Activated T-cell treated with anti-CD3 and anti-CD28 coated beads, Interleukin-2, amount 50 U/mL, for 72 hours (primary cell): Measurements from ENCODE around the gene MIS18BP1. TPM values are rescaled to one million over a fixed set of nuclear protein-coding genes. Genes with fewer than 3 reads are reported as not detected.
"Not testable (repeated sequence)": the region's sequence is repeated elsewhere in the genome, so short reads cannot be mapped to it uniquely, and the experiment has no call there.

ENCODE experiments used
- ATAC-seq, 2 donors: fragments of 150-1000 bp; cut with Tn5 transposase; replicated peaks in 1 of 2; 2 replicates each; pipeline ENCODE4 v1.10.0; 2021; ENCODE audit warnings: moderate library complexity in 2 of 2, mild to moderate bottlenecking in 1 of 2
- DNase-seq, 2 donors: peaks; one replicate each; pipeline ENCODE4 v3.0.0; 2021 to 2022; ENCODE audit warnings: mixed read lengths in 1 of 2
- H3K27ac Mint-ChIP-seq: one replicate; pipeline ENCODE4 v1.8.0; 2022; ENCODE audit warnings: mild to moderate bottlenecking, moderate library complexity, mixed read lengths
- H3K27me3 Mint-ChIP-seq: one replicate; pipeline ENCODE4 v1.8.0; 2022; ENCODE audit warnings: low read depth, mixed read lengths
- H3K36me3 Mint-ChIP-seq, 2 donors: one replicate each; pipeline ENCODE4 v1.8.0; 2022; ENCODE audit warnings: mixed read lengths in 2 of 2, mild to moderate bottlenecking in 1 of 2; ENCODE audit not compliant: insufficient read depth in 2 of 2
- H3K4me1 Mint-ChIP-seq: one replicate; pipeline ENCODE4 v1.8.0; 2022; ENCODE audit warnings: low read depth, mixed read lengths
- H3K4me3 Mint-ChIP-seq, 2 donors: one replicate each; pipeline ENCODE4 v1.8.0; 2022; ENCODE audit warnings: mild to moderate bottlenecking in 2 of 2, mixed read lengths in 2 of 2, moderate library complexity in 2 of 2
- H3K9me3 Mint-ChIP-seq, 2 donors: one replicate each; pipeline ENCODE4 v1.8.0; 2022; ENCODE audit warnings: mixed read lengths in 2 of 2
- total RNA-seq, 2 donors: library from RNA; stranded (reverse); gene quantifications; one replicate each; pipeline ENCODE4 v1.2.3, GENCODE V29; 2022

The MIS18BP1 gene
- total RNA-seq, 2 donors from 2014 or later, result 70.9 to 76.5 TPM

DNA sequence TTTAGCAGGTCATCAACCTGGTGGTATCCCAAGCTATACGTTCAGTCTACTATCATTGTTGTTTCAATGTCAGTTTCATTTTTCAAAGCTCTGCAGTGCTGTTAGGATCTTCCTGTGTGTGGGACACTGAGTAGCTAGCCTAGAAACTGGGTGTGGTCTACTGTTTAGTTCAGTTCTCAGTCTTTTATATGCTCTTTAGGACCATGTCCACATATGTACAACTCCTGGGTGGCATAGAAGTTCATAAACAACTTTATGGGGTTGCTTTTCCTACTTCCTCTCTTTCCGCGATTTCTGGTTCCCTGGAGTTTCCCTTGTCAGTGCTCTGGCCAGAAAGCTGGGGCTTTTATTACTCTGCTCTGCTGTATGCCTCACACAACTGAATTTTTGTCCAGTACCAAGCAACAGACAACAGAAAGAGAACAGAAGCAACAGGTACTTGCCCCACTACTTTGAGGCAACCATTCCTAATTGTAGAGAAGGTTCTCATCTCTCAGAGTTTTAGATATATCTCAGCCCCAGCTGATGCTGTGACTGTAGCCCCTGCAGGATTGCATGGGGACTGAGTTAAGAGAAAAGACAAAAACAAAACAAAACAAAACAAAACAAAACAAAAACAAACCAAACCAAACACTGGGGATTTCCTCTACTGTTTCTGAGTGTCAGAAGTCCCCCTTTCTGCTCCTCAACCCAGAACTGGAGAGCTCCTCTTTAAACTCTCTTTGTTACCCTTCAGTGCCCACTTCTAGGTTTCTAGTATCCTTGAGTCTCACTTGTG, 30.3 kb downstream of the MIS18BP1 start:
- Mint-ChIP-seq H3K4me1 (peaks cover 16% of the 10 kb centered on the region), H3K27me3 (no peaks in the 10 kb centered on the region), H3K4me3 (no peak overlapping the region), H3K27ac (peak overlapping the region; percentile 85), H3K9me3 (peaks cover 0 to 2% of the 10 kb centered on the region in 2 donors), H3K36me3 (peaks cover 13 to 35% of the 10 kb centered on the region in 2 donors)
- ATAC-seq (no peak), DNase-seq (no peak)

DNA sequence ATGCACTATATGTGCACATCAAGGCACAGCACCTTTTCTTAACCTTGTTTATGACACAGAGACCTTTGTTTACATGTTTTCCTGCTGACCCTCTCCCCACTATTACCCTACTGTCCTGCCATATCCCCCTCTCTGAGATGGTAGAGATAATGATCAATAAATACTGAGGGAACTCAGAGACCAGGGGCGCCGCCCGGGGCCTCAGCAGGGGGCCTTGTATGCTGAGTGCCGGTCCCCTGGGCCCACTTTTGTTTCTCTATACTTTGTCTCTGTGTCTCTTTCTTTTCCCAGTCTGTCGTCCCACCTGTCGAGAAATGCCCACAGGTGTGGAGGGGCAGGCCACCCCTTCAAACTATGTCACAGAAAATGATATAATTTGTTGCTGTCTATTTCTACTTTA, 38.7 kb downstream of the MIS18BP1 start:
- H3K9me3 Mint-ChIP-seq, H3K4me3 Mint-ChIP-seq, ATAC-seq, H3K27ac Mint-ChIP-seq, H3K4me1 Mint-ChIP-seq, H3K27me3 Mint-ChIP-seq, DNase-seq: not testable (repeated sequence)
- peaks cover 1 to 20% of the 10 kb centered on the region in 2 donors for H3K36me3 Mint-ChIP-seq

DNA sequence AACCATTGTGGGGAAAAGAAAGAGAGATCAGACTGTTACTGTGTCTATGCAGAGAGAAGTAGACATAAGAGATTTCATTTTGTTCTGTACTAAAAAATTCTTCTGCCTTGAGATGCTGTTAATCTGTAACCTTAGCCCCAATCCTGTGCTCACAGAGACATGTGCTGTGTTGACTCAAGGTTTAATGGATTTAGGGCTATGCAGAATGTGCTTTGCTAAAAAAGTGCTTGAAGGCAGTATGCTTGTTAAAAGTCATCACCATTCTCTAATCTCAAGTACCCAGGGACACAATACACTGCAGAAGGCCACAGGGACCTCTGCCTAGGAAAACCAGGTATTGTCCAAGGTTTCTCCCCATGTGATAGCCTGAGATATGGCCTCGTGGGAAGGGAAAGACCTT, 39.3 kb downstream of the MIS18BP1 start:
- H3K9me3 Mint-ChIP-seq, DNase-seq, H3K4me1 Mint-ChIP-seq, H3K4me3 Mint-ChIP-seq, ATAC-seq, H3K27ac Mint-ChIP-seq, H3K27me3 Mint-ChIP-seq: not testable (repeated sequence)
- H3K36me3 Mint-ChIP-seq, result peaks cover 1 to 20% of the 10 kb centered on the region in 2 donors

DNA sequence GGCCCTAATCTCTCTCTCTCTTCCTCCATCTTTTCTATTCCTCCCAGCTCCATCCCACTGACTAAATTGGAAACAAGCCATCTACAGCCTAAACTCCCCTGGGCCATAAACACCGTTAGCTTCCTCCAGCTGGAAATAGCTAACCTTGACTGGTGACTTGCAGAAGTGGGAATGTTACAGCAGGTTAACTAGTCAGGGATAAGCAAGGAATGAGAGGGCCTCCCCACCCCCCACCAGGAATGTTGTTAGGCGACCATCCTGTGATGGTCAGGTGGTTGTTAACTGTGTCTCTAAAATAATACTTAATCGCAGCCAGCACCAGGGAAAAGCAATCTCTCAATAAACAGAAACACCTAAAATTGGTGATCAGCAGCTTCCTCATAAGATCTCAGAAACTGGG, 40.8 kb downstream of the MIS18BP1 start:
- ATAC-seq (no peak), DNase-seq (no peak)
- H3K4me3 Mint-ChIP-seq, result no peak overlapping the region
- H3K4me1 Mint-ChIP-seq, result no peaks in the 10 kb centered on the region
- peaks cover 3 to 22% of the 10 kb centered on the region in 2 donors for H3K36me3 Mint-ChIP-seq
- no peaks in the 10 kb centered on the region for H3K27me3 Mint-ChIP-seq
- H3K27ac Mint-ChIP-seq, result no peak overlapping the region
- H3K9me3 Mint-ChIP-seq, result no peaks in the 10 kb centered on the region

DNA sequence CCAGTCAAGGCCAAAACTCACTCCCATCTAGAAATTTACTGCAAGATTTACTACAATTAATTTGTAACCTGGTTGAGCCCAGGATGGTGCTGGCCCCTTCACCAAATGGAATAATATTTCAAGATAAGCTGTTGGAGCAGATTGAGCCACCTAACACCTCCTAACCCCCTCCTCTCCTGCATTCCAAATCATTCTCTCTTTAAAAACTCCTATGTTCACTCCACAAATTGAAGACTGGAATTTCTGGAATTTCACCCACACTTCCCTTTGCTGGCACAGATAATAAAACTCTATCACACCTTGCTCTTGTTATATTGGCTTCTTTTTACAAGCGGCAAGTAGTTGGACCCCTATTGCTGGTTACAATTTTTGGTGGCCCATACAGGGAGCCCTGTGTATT, 41.7 kb downstream of the MIS18BP1 start:
- Mint-ChIP-seq H3K9me3 (no peaks in the 10 kb centered on the region), H3K4me3 (no peak overlapping the region), H3K36me3 (peaks cover 5 to 22% of the 10 kb centered on the region in 2 donors), H3K27me3 (no peaks in the 10 kb centered on the region), H3K4me1 (no peaks in the 10 kb centered on the region), H3K27ac (peak overlapping the region; percentile 49)
- ATAC-seq (no peak), DNase-seq (no peak)

DNA sequence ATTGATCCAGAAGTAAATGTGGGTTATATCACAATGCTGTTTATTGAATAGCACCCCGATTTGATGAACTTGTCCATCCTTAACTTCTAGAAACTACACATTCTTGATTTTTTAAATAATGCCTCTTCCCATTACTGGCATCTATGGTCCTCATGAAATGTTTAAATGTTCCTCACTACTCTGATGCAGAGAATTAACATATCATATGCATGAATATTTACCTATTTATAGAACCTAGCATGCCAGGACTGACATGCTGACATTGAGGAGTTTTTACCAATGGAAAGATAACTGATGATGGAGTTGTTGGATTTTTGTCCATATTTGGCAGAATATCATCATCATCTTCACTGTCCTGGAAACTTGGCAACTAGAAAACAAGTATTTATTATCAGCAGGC, 42.8 kb downstream of the MIS18BP1 start:
- DNase-seq (no peak), ATAC-seq (no peak)
- Mint-ChIP-seq H3K36me3 (peaks cover 7 to 28% of the 10 kb centered on the region in 2 donors), H3K27ac (no peak overlapping the region), H3K4me1 (no peaks in the 10 kb centered on the region), H3K27me3 (no peaks in the 10 kb centered on the region), H3K4me3 (no peak overlapping the region), H3K9me3 (no peaks in the 10 kb centered on the region)

DNA sequence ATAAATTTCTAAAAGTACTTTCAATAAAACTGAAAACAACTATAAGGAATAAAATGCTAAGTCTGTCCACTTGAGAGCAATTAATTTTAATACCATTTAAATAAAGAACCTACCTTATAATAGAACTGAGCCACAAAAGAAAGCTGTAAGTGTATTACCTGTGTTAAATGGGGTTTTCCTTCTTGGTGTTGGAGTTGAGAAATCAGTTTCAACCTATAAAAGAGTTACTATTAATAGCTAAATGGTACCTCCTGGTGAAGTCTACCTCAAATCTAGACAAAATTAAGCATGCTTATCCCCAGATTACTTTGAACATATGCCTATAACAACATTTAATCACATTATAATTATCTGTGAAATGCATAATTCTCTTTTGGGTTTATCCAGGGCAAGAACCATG, 48.8 kb downstream of the MIS18BP1 start:
- Mint-ChIP-seq H3K4me1 (no peaks in the 10 kb centered on the region), H3K27me3 (no peaks in the 10 kb centered on the region), H3K4me3 (no peak overlapping the region), H3K27ac (no peak overlapping the region), H3K36me3 (peaks cover 6 to 16% of the 10 kb centered on the region in 2 donors), H3K9me3 (no peaks in the 10 kb centered on the region)
- DNase-seq (no peak), ATAC-seq (no peak)

DNA sequence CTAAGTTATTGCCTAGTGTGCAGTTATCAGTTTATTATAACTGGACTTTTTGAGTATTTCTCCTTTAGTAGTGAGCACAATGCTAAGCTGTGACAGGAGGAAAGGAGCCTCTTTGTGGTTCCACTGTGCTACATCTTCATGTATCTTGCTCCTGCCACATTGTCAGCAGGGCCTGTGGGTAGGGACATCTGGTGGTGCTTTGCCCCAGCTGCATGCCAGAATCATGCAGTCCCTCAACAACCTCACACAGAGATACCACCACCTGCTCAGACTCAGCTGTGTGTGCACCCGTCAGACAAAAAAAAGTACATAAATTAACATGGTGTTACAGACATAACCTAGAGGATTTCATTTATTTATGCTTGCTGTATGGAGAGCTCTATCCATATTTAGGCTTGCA, 51.1 kb downstream of the MIS18BP1 start:
- Mint-ChIP-seq H3K4me3 (no peak overlapping the region), H3K36me3 (peaks cover 4 to 12% of the 10 kb centered on the region in 2 donors), H3K27me3 (no peaks in the 10 kb centered on the region), H3K9me3 (no peaks in the 10 kb centered on the region), H3K4me1 (no peaks in the 10 kb centered on the region), H3K27ac (peak overlapping the region; percentile 61)
- peak; percentile 7 to 13 for DNase-seq
- ATAC-seq, result peak; percentile 67 to 86

DNA sequence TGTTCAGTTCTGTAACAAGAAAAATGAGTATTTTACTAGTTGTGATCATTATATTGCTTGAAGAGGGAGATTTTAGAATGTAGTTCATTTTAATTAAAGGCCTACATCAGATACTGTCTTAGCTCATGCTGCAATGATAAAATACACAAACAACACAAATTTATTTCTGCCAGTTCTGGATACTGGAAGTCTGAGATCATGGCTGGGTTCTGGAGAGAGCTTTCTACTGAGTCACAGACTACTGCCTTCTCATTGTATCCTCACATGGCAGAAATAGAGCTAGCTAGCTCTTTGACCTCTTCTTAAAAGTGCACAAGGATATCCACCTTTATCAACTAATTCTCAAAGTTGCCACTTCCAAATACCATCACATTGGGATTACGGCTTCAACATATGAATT, 53.8 kb downstream of the MIS18BP1 start:
- H3K27ac Mint-ChIP-seq, result no peak overlapping the region
- H3K27me3 Mint-ChIP-seq, result no peaks in the 10 kb centered on the region
- peaks cover 0 to 3% of the 10 kb centered on the region in 2 donors for H3K36me3 Mint-ChIP-seq

DNA sequence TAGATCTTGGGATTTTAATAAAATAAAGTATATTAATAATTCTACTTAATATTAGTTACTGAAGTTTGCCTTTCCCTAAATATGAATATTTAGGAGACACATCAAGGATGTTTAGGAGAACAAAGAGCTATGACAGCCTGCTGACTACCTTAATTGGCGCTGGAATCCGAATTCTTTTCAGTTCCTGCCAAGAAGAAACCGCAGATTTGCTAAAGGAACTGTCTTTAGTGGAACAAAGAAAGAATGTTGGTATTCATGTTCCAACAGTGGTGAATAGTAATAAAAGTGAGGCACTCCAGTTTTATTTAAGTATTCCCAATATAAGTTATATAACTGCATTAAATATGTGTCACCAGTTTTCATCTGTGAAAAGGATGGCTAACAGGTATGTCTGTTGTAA, 54.5 kb downstream of the MIS18BP1 start:
- H3K9me3 Mint-ChIP-seq, result no peaks in the 10 kb centered on the region
- peaks cover 0 to 3% of the 10 kb centered on the region in 2 donors for H3K36me3 Mint-ChIP-seq
- no peak overlapping the region for H3K27ac Mint-ChIP-seq
- no peak overlapping the region for H3K4me3 Mint-ChIP-seq
- H3K4me1 Mint-ChIP-seq, result peaks cover 9% of the 10 kb centered on the region
- no peak for DNase-seq
- no peak for ATAC-seq
- no peaks in the 10 kb centered on the region for H3K27me3 Mint-ChIP-seq

More for the DNA sequence above, 53.8 kb downstream of the MIS18BP1 start:
- DNase-seq (no peak), ATAC-seq (no peak)
- Mint-ChIP-seq H3K4me1 (peaks cover 9% of the 10 kb centered on the region), H3K9me3 (no peaks in the 10 kb centered on the region), H3K4me3 (no peak overlapping the region)

DNA sequence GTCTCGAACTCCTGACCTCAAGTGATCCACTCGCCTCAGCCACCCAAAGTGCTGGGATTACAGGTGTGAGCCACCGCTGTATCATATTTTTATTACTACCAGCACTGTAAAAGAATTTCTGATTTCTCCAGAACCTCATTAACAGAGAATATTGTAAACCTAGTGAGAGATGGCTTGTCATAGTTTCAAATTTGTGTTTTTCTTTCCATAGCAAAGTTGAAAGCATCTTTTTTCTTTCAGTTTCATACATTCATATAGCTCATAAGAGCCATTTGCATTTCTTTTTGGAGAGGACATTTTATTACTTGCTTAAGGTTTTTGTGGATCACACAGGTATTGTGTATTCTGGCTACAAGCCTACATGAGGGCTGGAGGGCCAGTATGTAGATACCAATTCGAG, 58.0 kb downstream of the MIS18BP1 start:
- Mint-ChIP-seq H3K36me3 (peaks cover 0 to 4% of the 10 kb centered on the region in 2 donors), H3K9me3 (no peaks in the 10 kb centered on the region), H3K4me1 (peaks cover 9% of the 10 kb centered on the region), H3K27me3 (no peaks in the 10 kb centered on the region), H3K4me3 (peak overlapping the region; percentile 16 to 23), H3K27ac (peak overlapping the region; percentile 61)
- ATAC-seq (peak; percentile 37 to 44), DNase-seq (no peak)

DNA sequence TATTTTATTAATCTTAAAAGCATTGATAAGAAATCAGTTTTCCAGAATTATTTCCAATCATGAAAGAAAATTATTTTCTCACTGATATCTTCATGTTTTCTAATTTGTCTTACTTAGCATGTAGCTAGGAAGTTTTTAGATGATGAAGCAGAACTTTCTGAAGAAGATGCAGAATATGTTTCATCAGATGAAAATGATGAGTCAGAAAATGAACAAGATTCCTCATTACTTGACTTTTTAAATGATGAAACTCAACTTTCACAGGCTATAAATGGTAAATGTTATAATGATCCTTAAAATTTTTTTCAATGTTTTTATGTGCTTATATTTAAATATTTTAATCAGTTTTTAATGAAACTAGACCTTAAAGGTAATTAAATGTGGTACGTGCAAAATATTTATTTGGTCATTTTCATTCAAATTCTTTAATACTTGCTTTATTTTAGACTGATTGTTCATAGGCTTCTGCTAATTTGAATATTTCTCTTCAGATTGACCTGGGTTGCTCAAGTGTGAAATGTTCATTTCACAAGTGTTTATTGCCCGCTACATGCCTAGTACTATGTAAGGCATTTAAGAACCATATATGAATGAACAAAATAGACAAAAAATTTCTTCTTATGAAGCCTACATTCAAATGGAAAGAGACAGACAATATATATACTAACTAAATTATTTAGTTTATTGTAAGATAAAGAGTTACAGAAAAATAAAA, 67.7 kb downstream of the MIS18BP1 start:
- H3K27ac Mint-ChIP-seq, result no peak overlapping the region
- peaks cover 4 to 13% of the 10 kb centered on the region in 2 donors for H3K36me3 Mint-ChIP-seq
- H3K4me1 Mint-ChIP-seq, result no peaks in the 10 kb centered on the region
- no peak overlapping the region for H3K4me3 Mint-ChIP-seq
- H3K27me3 Mint-ChIP-seq, result no peaks in the 10 kb centered on the region
- ATAC-seq (no peak), DNase-seq (no peak)
- H3K9me3 Mint-ChIP-seq, result no peaks in the 10 kb centered on the region

DNA sequence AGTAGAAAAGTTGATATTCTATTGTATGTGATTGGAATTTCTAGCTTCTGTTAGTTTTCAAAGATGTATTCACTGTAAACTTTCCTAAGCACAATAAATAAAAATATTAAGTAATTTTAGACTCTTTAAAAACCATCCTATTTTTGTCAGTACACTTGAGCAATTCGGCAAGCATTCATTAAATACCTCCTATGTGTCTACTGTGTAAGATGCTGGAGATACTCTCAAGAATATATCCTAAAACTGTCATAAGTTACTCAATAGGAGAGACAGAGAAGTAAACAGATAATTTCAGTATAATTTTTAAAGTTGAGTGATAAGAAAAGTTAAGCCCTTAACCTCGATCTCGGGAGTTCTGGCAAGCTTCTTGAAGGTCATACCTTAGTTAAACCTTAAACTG, 71.2 kb downstream of the MIS18BP1 start:
- DNase-seq (no peak), ATAC-seq (no peak)
- Mint-ChIP-seq H3K9me3 (no peaks in the 10 kb centered on the region), H3K27me3 (no peaks in the 10 kb centered on the region), H3K4me1 (no peaks in the 10 kb centered on the region), H3K27ac (no peak overlapping the region), H3K36me3 (peaks cover 3 to 6% of the 10 kb centered on the region in 2 donors), H3K4me3 (no peak overlapping the region)
